Activated CD4-positive, alpha-beta T cell treated with anti-CD3 and anti-CD28 coated beads, Interleukin-2, amount 50 U/mL, for 1 hour (primary cell): Measurements from ENCODE around the gene ZNF41.
"Not testable (repeated sequence)": the region's sequence is repeated elsewhere in the genome, so short reads cannot be mapped to it uniquely, and the experiment has no call there.

Source experiments
- DNase-seq: peaks from one replicate; pipeline ENCODE4 v3.0.0-alpha.2; 2020

The ZNF41 gene

GRCh38 chrX:47482512-47483305, at the start of gene ZNF41:
TSS of gene ZNF41 (minus strand) at chrX:47483222. CDS start at chrX:47467481, 15,741 bp downstream.
- peak; percentile 73 for DNase-seq

- DNase-seq, result no peak
These were observed 47.0 kb upstream of the ZNF41 start for GRCh38 chrX:47530049-47530448.

GRCh38 chrX:47529548-47529947, 46.5 kb upstream of the ZNF41 start:
- DNase-seq, result no peak

DNA sequence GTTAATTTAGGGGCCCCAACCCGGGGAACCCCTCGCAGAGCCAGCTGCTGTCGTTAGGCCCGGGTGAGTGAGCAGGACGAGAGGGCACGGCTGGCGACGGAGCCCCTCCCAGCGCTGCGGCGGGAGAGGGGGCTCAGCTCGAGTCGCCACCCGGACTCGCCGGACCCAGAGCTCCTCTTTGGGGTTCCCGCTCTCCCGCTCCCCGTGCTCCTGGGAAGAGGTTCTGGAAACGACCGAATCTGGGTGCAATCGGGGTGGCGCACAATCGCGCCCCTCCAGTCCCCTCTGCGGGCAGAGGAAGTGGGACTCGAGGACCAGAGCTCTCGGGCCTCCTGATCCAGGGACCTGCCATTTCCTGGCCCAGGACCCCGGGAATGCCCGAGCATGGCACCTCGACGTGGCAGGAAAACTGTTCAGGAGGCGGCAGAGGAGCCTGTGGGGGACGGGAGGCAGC, 40.7 kb upstream of the ZNF41 start:
- no peak for DNase-seq

GRCh38 chrX:47523297-47523696, 40.3 kb upstream of the ZNF41 start:
- peak; percentile 75 for DNase-seq

- DNase-seq, result no peak
These were observed 35.1 kb upstream of the ZNF41 start for GRCh38 chrX:47518144-47518543.

DNA sequence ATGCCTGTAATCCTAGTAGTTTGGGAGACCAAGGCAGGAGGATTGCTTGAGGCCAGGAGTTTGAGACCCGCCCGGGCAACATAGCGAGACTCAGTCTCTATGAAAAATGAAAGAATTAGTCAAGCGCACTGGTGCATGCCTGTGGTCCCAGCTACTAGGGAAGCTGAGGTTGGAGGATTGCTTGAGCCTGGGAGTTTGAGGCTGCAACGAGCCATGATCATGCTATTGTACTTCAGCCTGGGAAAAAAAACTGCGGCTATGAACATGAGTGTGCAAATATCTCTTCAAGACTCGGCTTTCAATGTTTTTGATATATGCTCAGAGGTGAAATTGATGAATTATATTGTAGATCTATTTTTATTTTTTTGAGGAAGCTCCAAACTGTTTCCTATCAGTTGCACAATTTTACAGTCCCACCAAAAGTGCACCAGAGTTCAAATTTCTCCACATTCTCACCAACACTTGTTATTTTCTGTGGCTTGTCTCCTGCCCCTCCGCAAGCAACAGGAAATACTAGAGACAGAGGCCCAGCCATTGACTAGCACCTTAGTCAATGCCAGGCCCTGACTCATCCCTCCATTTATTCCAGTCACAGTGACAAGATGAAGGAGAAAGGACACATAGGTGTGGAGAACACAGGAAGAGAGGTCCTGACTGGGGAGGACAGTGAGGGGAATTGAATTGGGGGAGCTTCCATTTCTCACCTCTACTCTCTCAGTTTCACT, 33.1 kb upstream of the ZNF41 start:
- DNase-seq, result no peak

- no peak for DNase-seq
These were observed 31.7 kb upstream of the ZNF41 start for GRCh38 chrX:47514533-47515235.

DNA sequence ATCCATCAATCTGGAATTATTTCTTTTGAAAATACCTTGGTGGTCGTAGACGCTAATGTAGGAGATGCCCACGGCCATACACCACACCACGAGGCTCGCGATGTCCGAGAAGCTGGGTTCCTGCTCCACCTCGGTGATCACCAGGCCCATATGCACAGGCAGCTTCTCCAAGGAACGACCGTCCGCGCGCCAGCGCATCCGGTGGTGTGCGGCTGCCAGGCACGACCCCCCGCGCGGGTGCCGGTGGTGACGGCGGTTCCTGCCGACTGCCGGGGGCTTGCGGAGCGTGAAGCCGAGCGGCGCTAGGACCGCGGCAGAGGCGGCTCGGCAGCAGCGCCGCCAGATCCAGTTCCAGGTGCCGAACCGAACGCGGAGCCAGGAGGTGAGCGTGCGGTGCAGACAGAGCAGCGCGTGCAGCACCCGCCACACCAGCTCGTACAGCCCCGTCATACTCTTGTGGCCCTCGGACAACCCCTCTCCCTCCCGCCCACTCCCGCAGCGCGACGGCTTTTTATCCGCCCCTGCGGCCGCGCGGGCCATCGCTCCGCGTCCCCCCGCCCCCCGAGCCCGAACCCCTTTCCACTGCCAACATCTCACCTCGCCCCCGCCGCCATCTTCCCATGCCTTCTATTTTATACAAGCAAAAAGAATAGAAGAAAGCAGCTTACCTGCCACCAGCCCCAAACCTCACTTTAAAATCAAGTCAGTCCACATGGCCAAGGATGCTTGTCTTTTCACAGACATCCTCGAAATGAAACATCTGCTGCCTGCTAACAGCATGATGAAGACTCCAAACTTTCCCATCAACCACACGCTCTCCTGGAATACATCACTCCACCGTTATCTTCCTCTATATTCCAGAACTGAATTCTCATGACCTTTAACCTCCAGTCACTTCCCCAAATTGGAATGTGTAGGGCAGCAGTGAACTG, 30.3 kb upstream of the ZNF41 start:
- not testable (repeated sequence) for DNase-seq

- DNase-seq, result not testable (repeated sequence)
These were observed 29.4 kb upstream of the ZNF41 start for GRCh38 chrX:47512383-47512782.

DNA sequence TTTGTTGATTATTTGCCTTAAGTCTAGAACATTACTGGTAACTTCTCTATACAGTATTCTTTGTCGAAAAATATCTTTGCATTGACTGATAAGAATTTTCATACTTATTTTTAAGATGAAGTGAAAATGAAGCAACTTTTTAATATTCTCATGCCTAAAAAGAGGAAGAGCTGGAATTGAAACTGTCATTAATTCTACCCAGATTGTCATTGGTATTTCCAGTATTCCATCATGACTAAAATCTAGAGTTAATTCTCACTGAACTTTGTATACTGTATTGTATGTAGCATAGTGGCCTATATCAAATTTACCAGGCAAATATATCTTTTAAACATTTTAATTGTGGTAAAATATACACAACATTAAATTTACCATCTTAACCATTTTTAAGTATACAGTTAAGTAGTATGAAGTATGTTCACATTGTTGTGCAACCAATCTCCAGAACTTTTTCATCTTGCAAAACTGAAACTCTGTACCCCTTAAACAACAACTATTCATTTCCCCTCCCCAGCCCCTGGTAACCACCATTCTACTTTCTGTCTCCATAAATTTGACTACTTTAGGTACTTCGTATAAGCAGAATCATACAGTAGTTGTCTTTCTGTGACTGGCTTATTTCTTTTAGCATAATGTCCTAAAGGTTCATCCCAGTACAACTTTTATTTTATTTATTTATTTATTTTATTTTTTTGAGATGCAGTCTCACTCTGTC, 24.3 kb upstream of the ZNF41 start:
- DNase-seq, result no peak

GRCh38 chrX:47503151-47503550, 20.1 kb upstream of the ZNF41 start:
- no peak for DNase-seq

DNA sequence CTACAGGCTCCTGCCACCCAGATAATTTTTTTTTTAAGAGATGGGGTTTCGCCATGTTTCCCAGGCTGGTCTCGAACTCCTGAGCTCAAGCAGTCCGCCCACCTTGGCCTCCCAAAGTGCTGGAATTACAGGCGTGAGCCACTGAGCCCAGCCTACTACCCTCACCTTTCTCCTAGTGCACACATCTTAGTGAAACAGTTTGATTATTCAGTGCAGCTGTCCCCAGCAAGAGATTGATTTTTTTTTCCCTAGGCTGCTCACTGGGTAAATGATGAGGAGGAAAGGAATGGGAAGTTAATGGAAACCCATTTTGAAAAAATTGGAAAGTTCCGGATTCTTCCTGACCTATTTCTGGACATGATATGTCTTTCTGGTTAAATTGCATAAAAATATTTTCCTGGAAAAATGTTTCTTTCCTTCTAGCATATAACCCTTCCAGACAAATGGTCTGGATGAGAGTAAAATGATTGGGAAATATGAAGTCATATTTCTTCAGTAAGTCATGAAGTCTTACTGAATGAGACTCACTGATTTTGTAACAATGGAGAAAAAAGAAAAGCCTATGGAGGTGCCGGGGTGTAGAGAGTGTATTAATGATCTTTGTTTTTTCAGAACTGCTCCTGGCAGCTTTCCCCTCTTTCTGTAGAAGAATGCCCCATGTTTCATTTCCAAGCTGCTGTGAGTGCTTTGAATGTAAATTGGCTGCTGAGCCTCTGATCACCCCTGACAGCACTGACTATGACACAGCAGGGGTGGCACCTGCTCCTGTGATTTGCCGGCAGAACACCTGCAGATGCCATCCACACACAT, 19.5 kb upstream of the ZNF41 start:
- no peak for DNase-seq

DNA sequence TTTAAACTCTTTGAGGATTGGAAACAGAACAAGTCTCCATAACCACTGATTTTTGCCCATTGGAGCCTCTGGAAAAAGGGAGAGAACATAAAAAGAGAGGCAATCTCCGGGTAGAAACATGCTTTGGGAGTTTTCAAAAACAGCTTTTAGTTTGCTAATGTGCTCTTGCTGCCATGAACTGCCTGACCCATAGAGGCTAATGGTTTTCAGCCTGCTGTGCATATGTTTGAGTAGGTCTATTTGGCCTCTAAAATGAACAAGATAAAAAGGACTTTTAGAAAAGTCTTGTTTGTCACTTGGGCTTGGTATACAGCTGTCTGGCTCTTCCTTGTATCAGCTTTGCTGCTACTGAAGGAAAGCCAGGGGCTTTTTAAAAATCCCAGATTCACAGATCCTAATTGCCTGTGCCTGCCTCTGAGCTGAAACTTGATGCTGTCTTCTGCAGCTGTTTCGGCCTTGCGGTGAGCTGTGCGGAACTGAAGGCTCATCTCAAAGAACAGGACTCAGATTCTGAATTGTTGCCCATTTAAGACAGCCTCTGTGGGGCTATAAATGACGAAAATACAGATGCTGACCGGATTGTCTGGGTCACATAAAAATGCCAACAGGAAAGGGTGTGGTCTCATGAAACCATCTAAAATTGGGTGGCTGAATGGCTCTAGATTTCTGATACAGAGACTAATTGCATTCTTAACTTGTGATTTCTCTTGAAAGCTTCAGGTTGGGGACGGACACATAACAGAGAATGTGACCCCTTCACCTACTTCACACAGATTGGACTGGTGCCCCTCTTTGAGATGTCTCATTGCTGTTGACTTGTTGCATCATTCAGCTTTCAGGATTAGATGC, 18.4 kb upstream of the ZNF41 start:
- DNase-seq, result no peak

- DNase-seq, result no peak
These were observed 17.5 kb upstream of the ZNF41 start for GRCh38 chrX:47500554-47500953.

- DNase-seq, result no peak
These were observed 16.3 kb upstream of the ZNF41 start for GRCh38 chrX:47499293-47499692.

GRCh38 chrX:47498411-47498810, 15.4 kb upstream of the ZNF41 start:
- no peak for DNase-seq

GRCh38 chrX:47497271-47497888, 14.4 kb upstream of the ZNF41 start:
- DNase-seq, result no peak

GRCh38 chrX:47492133-47492532, 9.1 kb upstream of the ZNF41 start:
- not testable (repeated sequence) for DNase-seq
